K562 (cell line): ENCODE measurements around the gene SH2B2. TPM values are rescaled to one million over a fixed set of nuclear protein-coding genes. Genes with fewer than 3 reads are reported as not detected.
"Not testable (repeated sequence)": the region's sequence is repeated elsewhere in the genome, so short reads cannot be mapped to it uniquely, and the experiment has no call there.

Experiments used
- ATAC-seq: fragments of 200-7000 bp; cut with Tn5 transposase; 3 replicates; pipeline ENCODE4 v1.9.1; 2020; ENCODE audit warnings: moderate library complexity
- BruUV-seq: library from RNA; stranded (reverse); fragments of 400-500 nt; replicated peaks from 2 replicates; lab custom pipeline; 2021; lab: Mats Ljungman, UMichigan
- CTCF ChIA-PET: fragments of 300-600 bp; formaldehyde crosslinking; extraction: SDS; loops from one replicate; lab custom pipeline; 2021; ENCODE audit warnings: low intra/inter-chr PET ratio; lab: Yijun Ruan, JAX
- POLR2A ChIA-PET: fragments of 300-600, 350-650 bp; sonication (Branson Sonifier 250); formaldehyde crosslinking; extraction: SDS; loops from one replicate; lab custom pipeline; 2021; ENCODE audit warnings: antibody characterized with exemption, inconsistent platforms; lab: Yijun Ruan, JAX
- DNase-seq, 4 experiments: peaks; one replicate each; pipeline versions ENCODE4 v3.0.0 to v3.0.0-alpha.2; 2011 to 2018; ENCODE audit warnings: low spot score in 3 of 4, mixed read lengths in 3 of 4; ENCODE audit errors: extremely low read depth in 1 of 4
- FAIRE-seq: peaks from 2 replicates; lab custom pipeline; 2011; peaks lifted over from hg19 to GRCh38; lab: Jason Lieb, UNC
- H2AFZ ChIP-seq: 2 replicates; pipeline ENCODE4 v1.6.0; 2011; ENCODE audit warnings: low read depth, low read length, control low read depth, inconsistent platforms
- H3K27ac ChIP-seq: fragments of 200-600 bp; 3 replicates; pipeline ENCODE4 v1.8.0; 2011; ENCODE audit warnings: low read depth, mild to moderate bottlenecking, control low read depth, inconsistent platforms, low read length, moderate library complexity, mixed read lengths; ENCODE audit errors: extremely low read depth
- H3K27me3 ChIP-seq, 2 experiments: fragments of 300-600 bp in 1 of 2; 2 replicates in 1 of 2; 3 replicates in 1 of 2; pipeline versions ENCODE4 v1.6.0 to v1.8.0; 2011; ENCODE audit warnings: inconsistent platforms in 2 of 2, low read length in 2 of 2, mild to moderate bottlenecking in 1 of 2, mixed read lengths in 1 of 2, moderate library complexity in 1 of 2; ENCODE audit not compliant: control insufficient read depth in 2 of 2, insufficient read depth in 2 of 2
- H3K36me3 ChIP-seq: fragments of 300-600 bp; 3 replicates; pipeline ENCODE4 v1.8.0; 2011; ENCODE audit warnings: mild to moderate bottlenecking, low read length, inconsistent platforms; ENCODE audit not compliant: control insufficient read depth, insufficient read depth
- H3K4me1 ChIP-seq, 2 experiments: fragments of 200-600 bp in 1 of 2; replicated peaks in 1 of 2; 2 replicates in 1 of 2; 3 replicates in 1 of 2; pipeline versions ENCODE4 v1.5.1 to v1.8.0; 2011; ENCODE audit warnings: inconsistent platforms in 2 of 2, low read length in 2 of 2, mild to moderate bottlenecking in 1 of 2, mixed read lengths in 1 of 2, moderate library complexity in 1 of 2; ENCODE audit not compliant: control insufficient read depth in 2 of 2, insufficient read depth in 2 of 2
- H3K4me2 ChIP-seq: 2 replicates; pipeline ENCODE4 v1.6.1; 2011; ENCODE audit warnings: low read length, control low read depth, inconsistent platforms, mixed read lengths; ENCODE audit not compliant: insufficient read depth
- H3K4me3 ChIP-seq: fragments of 200-600 bp; sonication (generic), shearing (Covaris generic); 2 replicates; pipeline ENCODE4 v1.5.1; 2016; ENCODE audit warnings: control low read depth, inconsistent platforms
- H3K79me2 ChIP-seq: fragments of 200-600 bp; 3 replicates; pipeline ENCODE4 v1.8.0; 2011; ENCODE audit warnings: low read length, inconsistent platforms; ENCODE audit not compliant: control insufficient read depth, insufficient read depth
- H3K9ac ChIP-seq, 2 experiments: 2 replicates each; pipeline versions ENCODE4 v1.6.0 to v1.6.1; 2011; ENCODE audit warnings: low read depth in 2 of 2, low read length in 2 of 2, control low read depth in 1 of 2, inconsistent platforms in 1 of 2, mild to moderate bottlenecking in 1 of 2, mixed read lengths in 1 of 2; ENCODE audit not compliant: insufficient read depth in 1 of 2
- H3K9me1 ChIP-seq: one replicate; pipeline ENCODE4 v1.6.0; 2011; ENCODE audit warnings: inconsistent platforms, mild to moderate bottlenecking, low read length, moderate library complexity; ENCODE audit not compliant: control insufficient read depth, insufficient read depth
- H3K9me3 ChIP-seq: replicated peaks from 2 replicates; pipeline ENCODE4 v1.5.1; 2011; ENCODE audit warnings: low read depth, low read length, inconsistent platforms; ENCODE audit not compliant: control insufficient read depth, insufficient read depth
- H4K20me1 ChIP-seq: replicated peaks from 2 replicates; pipeline ENCODE4 v1.6.1; 2011; ENCODE audit warnings: low read length, inconsistent platforms, mixed read lengths; ENCODE audit not compliant: control insufficient read depth, insufficient read depth
- JUND ChIP-seq, 2 experiments: IDR thresholded peaks; 2 replicates in 1 of 2; 3 replicates in 1 of 2; pipeline ENCODE4 v1.6.1; 2011; ENCODE audit warnings: borderline replicate concordance in 2 of 2, low read depth in 2 of 2, low read length in 2 of 2, improper control_type of control experiment in 1 of 2, missing biosample characterization in 1 of 2, missing genetic modification characterization in 1 of 2, missing genetic modification reagents in 1 of 2
- SMAD1 ChIP-seq: fragments of 150-350 bp; IDR thresholded peaks from 2 replicates; pipeline ENCODE4 v1.6.1; 2014; ENCODE audit warnings: low read length, low read depth; ENCODE audit not compliant: partially characterized antibody
- WGBS: fragments of 100-300 bp; shearing (Covaris generic); methylation state at CpG from one replicate; pipeline ENCODE4 v1.1.6; 2016; ENCODE audit warnings: low coverage, mixed read lengths; ENCODE audit not compliant: insufficient coverage; ENCODE audit errors: missing lambda C conversion rate; 5-methylcytosine and 5-hydroxymethylcytosine counted together
- in situ Hi-C: fragments of 300-500 bp; cut with MboI; formaldehyde crosslinking; loops from 4 replicates; pipeline ENCODE4 v1.15.0; 2018; ENCODE audit warnings: inconsistent platforms, mixed read lengths
- intact Hi-C: fragments of 100-400 bp; cut with micrococcal nuclease; formaldehyde crosslinking; loops from 2 replicates; pipeline ENCODE4 v1.14.2; 2022
- polyA plus RNA-seq, 8 experiments: library from polyadenylated mRNA; depleted of rRNA in 4 of 8; stranded (reverse) in 5 of 8; unstranded in 3 of 8; fragments of >200 nt; fragmentation: Nextera tagmentation in 2 of 8; fragmentation: Illumina TruSeq in 1 of 8; extraction: Ambion mirVana in 2 of 8; extraction: Trizol in 1 of 8; gene quantifications; 2 replicates each; pipeline versions ENCODE4 v1.2.1 to v1.2.3, GENCODE V29; 2011 to 2014; ENCODE audit warnings: inconsistent platforms in 1 of 8, missing spikeins in 1 of 8
- total RNA-seq, 7 experiments: library from RNA; depleted of rRNA in 6 of 7; stranded (reverse); fragments of >200 nt in 6 of 7; fragmentation: Illumina TruSeq in 2 of 7; extraction: Trizol in 2 of 7; gene quantifications; 2 replicates each; pipeline versions ENCODE4 v1.2.1 to v1.2.3, GENCODE V29; 2011 to 2021; ENCODE audit warnings: low replicate concordance in 1 of 7
- TF ChIP-seq, protein P1 (sequence below): fragments of 450-650 bp; IDR thresholded peaks from 2 replicates; pipeline ENCODE4 v1.6.1; 2016
- TF ChIP-seq, protein P2 (sequence below), 2 experiments: fragments of 450-650 bp in 1 of 2; sonication (generic) in 1 of 2; formaldehyde crosslinking in 1 of 2; IDR thresholded peaks in 1 of 2; conservative IDR thresholded peaks in 1 of 2; 2 replicates each; pipeline versions ENCODE4 v1.6.1 to v1.8.1; 2016 to 2023; ENCODE audit warnings: mild to moderate bottlenecking in 2 of 2, moderate library complexity in 2 of 2, inconsistent platforms in 1 of 2, missing genetic modification reagents in 1 of 2

SH2B2 gene
- total and polyA plus RNA-seq, 9 of the 15 experiments (the other 6 are each of a cell fraction or from before 2014, with no cell fraction given) = 0.03 to 0.89 (median 0.07) TPM; not detected in 4

- ATAC-seq = no peak
- no peaks in the 10 kb centered on the region for H3K9me1 ChIP-seq
- ChIA-PET CTCF (no interaction called here), POLR2A (no interaction called here)
- no peaks in the 10 kb centered on the region for H3K36me3 ChIP-seq
- FAIRE-seq = no peak
- H4K20me1 ChIP-seq = 0 out of 2 replicates have a peak, but pooled peaks cover 7% of the 10 kb centered on the region
- no peak overlapping the region for H3K9ac ChIP-seq
- no TSS peak for BruUV-seq
- H2AFZ ChIP-seq = no peak overlapping the region
- no peaks in the 10 kb centered on the region for H3K79me2 ChIP-seq
- intact Hi-C loops = loop anchor here (5.0 kb wide), 1 partner anchor 68 kb away; no protein-coding TSS in a partner anchor
- no peak for TF ChIP-seq SMAD1
- TF ChIP-seq, protein P1, sequence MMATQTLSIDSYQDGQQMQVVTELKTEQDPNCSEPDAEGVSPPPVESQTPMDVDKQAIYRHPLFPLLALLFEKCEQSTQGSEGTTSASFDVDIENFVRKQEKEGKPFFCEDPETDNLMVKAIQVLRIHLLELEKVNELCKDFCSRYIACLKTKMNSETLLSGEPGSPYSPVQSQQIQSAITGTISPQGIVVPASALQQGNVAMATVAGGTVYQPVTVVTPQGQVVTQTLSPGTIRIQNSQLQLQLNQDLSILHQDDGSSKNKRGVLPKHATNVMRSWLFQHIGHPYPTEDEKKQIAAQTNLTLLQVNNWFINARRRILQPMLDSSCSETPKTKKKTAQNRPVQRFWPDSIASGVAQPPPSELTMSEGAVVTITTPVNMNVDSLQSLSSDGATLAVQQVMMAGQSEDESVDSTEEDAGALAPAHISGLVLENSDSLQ = 0 out of 2 replicates have a peak, but pooled peaks have one; percentile 27
- H3K9me3 ChIP-seq = no peaks in the 10 kb centered on the region
- no peak overlapping the region for H3K27ac ChIP-seq
- peaks cover 0 to 20% of the 10 kb centered on the region in 2 experiments; a peak in 2 of 5 replicates for H3K4me1 ChIP-seq
- no peak overlapping the region for H3K4me3 ChIP-seq
- H3K4me2 ChIP-seq = no peak overlapping the region
- H3K27me3 ChIP-seq = peaks cover 40 to 64% of the 10 kb centered on the region in 2 experiments
- 3% methylated on average over 5 of the region's 5 CpGs for WGBS
- in situ Hi-C loops = loop anchor here (5.0 to 25.0 kb wide), 2 partner anchors 37 to 338 kb away; partner anchors contain the start of genes POLR2J2, SH2B2 and SPDYE2B
- DNase-seq = no peak
Measured at GRCh38 chr7:102323914-102324195, 37.2 kb downstream of the SH2B2 start.

DNA sequence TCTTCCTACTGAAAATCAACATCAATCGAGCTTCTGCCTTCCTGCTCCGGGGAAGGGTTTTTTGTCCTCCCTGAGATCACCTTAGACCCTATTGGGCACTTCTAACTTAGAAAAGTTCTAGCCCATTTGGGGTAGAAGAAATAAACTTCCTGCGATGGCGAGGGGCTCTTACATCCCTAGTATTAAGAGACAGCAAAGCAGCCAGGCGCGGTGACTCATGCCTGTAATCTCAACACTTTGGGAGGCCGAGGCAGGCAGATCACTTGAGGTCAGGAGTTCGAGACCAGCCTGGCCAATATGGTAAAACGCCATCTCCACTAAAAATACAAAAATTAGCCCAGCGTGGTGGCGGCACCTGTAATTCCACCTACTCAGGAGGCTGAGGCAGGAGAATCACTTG lies 38.4 kb downstream of the SH2B2 start:
- H3K9me3 ChIP-seq; POLR2A ChIA-PET; H3K79me2 ChIP-seq; H3K9ac ChIP-seq; H3K27ac ChIP-seq; H3K4me2 ChIP-seq; DNase-seq; CTCF ChIA-PET; H3K9me1 ChIP-seq; H4K20me1 ChIP-seq; H3K4me3 ChIP-seq; H3K36me3 ChIP-seq; ATAC-seq; FAIRE-seq; intact Hi-C loops; H2AFZ ChIP-seq; BruUV-seq; TF ChIP-seq JUND (tag; IDR thresholded peaks at IDR 0.05; ENCODE audit: borderline replicate concordance, low read depth, low read length): not testable (repeated sequence)
- TF ChIP-seq JUND (IDR thresholded peaks at IDR 0.05; ENCODE audit: borderline replicate concordance, low read depth, low read length) = 0 out of 2 replicates have a peak, but pooled peaks have one; percentile 7
- TF ChIP-seq, protein P2, sequence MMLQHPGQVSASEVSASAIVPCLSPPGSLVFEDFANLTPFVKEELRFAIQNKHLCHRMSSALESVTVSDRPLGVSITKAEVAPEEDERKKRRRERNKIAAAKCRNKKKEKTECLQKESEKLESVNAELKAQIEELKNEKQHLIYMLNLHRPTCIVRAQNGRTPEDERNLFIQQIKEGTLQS (IDR thresholded peaks at IDR 0.05) = peak; percentile 47
- TF ChIP-seq, protein P2 (CRISPR knock-in tag; conservative IDR thresholded peaks at IDR 0.05) = not testable (repeated sequence)
- 3% methylated on average over 11 of the region's 11 CpGs for WGBS
- Histone ChIP-seq H3K4me1 (peaks cover 0 to 18% of the 10 kb centered on the region in 2 experiments; a peak in 2 of 5 replicates), H3K27me3 (peaks cover 35 to 56% of the 10 kb centered on the region in 2 experiments; a peak in 4 of 5 replicates)
- in situ Hi-C loops = loop anchor here (5.0 kb wide), 1 partner anchor 57 kb away; no protein-coding TSS in a partner anchor
